Ectodermal cell (in vitro differentiated cells): Measurements from ENCODE around the gene ABCB4.

ENCODE experiments used
- H3K27ac ChIP-seq: 2 replicates; pipeline ENCODE4 v1.7.0; 2013; ENCODE audit warnings: mild to moderate bottlenecking, low read depth, low read length; ENCODE audit not compliant: insufficient read depth, poor library complexity, severe bottlenecking
- H3K27me3 ChIP-seq: 2 replicates; pipeline ENCODE4 v1.7.0; 2013; ENCODE audit warnings: mild to moderate bottlenecking, low read length; ENCODE audit not compliant: insufficient read depth, control insufficient read depth, poor library complexity, severe bottlenecking
- H3K36me3 ChIP-seq: one replicate; pipeline ENCODE4 v1.7.0; 2013; ENCODE audit warnings: low read length; ENCODE audit not compliant: control insufficient read depth, insufficient read depth
- H3K4me1 ChIP-seq: one replicate; pipeline ENCODE4 v1.7.0; 2013; ENCODE audit warnings: low read length; ENCODE audit not compliant: control insufficient read depth, insufficient read depth
- H3K4me3 ChIP-seq: 2 replicates; pipeline ENCODE4 v1.7.0; 2013; ENCODE audit warnings: low read depth, low read length, control low read depth; ENCODE audit not compliant: insufficient read depth
- H3K9me3 ChIP-seq: 2 replicates; pipeline ENCODE4 v1.7.0; 2013; ENCODE audit warnings: mild to moderate bottlenecking, low read length, moderate library complexity; ENCODE audit not compliant: control insufficient read depth
- whole genome bisulfite sequencing, 2 experiments: methylation state at CpG; one replicate each; pipeline ENCODE4 v1.1.7; 2013; ENCODE audit warnings: missing lambda C conversion rate in 2 of 2; 5-methylcytosine and 5-hydroxymethylcytosine counted together

The ABCB4 gene

GRCh38 chr7:87411186-87411585 lies 64.3 kb downstream of the ABCB4 start:
- WGBS, 2 experiments = 95 to 100% methylated on average over 1 of the region's 1 CpG
- Histone ChIP-seq H3K4me3 (no peak overlapping the region), H3K27me3 (no peaks in the 10 kb centered on the region), H3K27ac (no peak overlapping the region), H3K4me1 (no peaks in the 10 kb centered on the region), H3K9me3 (no peaks in the 10 kb centered on the region), H3K36me3 (no peaks in the 10 kb centered on the region)

GRCh38 chr7:87404674-87405073 lies 70.8 kb downstream of the ABCB4 start:
- Histone ChIP-seq H3K9me3 (no peaks in the 10 kb centered on the region), H3K36me3 (no peaks in the 10 kb centered on the region), H3K27me3 (no peaks in the 10 kb centered on the region), H3K27ac (no peak overlapping the region), H3K4me1 (no peaks in the 10 kb centered on the region), H3K4me3 (no peak overlapping the region)

- no peaks in the 10 kb centered on the region for H3K9me3 ChIP-seq
- H3K27me3 ChIP-seq = no peaks in the 10 kb centered on the region
- no peak overlapping the region for H3K4me3 ChIP-seq
- H3K36me3 ChIP-seq = peaks cover 14% of the 10 kb centered on the region
- WGBS, 2 experiments = 96 to 100% methylated on average over 2 of the region's 2 CpGs
- no peak overlapping the region for H3K27ac ChIP-seq
- H3K4me1 ChIP-seq = no peaks in the 10 kb centered on the region
Measured at GRCh38 chr7:87398446-87398845, 77.0 kb downstream of the ABCB4 start.

GRCh38 chr7:87395442-87396020 lies 79.9 kb downstream of the ABCB4 start:
- Histone ChIP-seq H3K4me3 (no peak overlapping the region), H3K36me3 (peaks cover 18% of the 10 kb centered on the region), H3K9me3 (no peaks in the 10 kb centered on the region), H3K27me3 (no peaks in the 10 kb centered on the region), H3K4me1 (no peaks in the 10 kb centered on the region), H3K27ac (no peak overlapping the region)
- 94 to 96% methylated on average over 1 of the region's 1 CpG for WGBS, 2 experiments

GRCh38 chr7:87391020-87391701 lies 84.3 kb downstream of the ABCB4 start:
- 92 to 94% methylated on average over 8 of the region's 8 CpGs for WGBS, 2 experiments
- Histone ChIP-seq H3K4me3 (no peak overlapping the region), H3K27me3 (no peaks in the 10 kb centered on the region), H3K36me3 (peaks cover 18% of the 10 kb centered on the region), H3K9me3 (no peaks in the 10 kb centered on the region), H3K27ac (no peak overlapping the region), H3K4me1 (no peaks in the 10 kb centered on the region)

- Histone ChIP-seq H3K36me3 (peaks cover 6% of the 10 kb centered on the region), H3K27ac (no peak overlapping the region), H3K4me1 (no peaks in the 10 kb centered on the region), H3K9me3 (no peaks in the 10 kb centered on the region), H3K4me3 (no peak overlapping the region), H3K27me3 (no peaks in the 10 kb centered on the region)
- 90 to 100% methylated on average over 4 to 5 of the region's 5 CpGs for WGBS, 2 experiments
Measured at GRCh38 chr7:87380905-87381304, 94.6 kb downstream of the ABCB4 start.

- no peaks in the 10 kb centered on the region for H3K36me3 ChIP-seq
- H3K27ac ChIP-seq = no peak overlapping the region
- 94 to 100% methylated on average over 3 to 5 of the region's 5 CpGs for WGBS, 2 experiments
- H3K9me3 ChIP-seq = no peaks in the 10 kb centered on the region
- H3K27me3 ChIP-seq = no peaks in the 10 kb centered on the region
- no peaks in the 10 kb centered on the region for H3K4me1 ChIP-seq
- H3K4me3 ChIP-seq = no peak overlapping the region
Measured at GRCh38 chr7:87375662-87376435, 99.6 kb downstream of the ABCB4 start.

- no peak overlapping the region for H3K27ac ChIP-seq
- peaks cover 3% of the 10 kb centered on the region for H3K36me3 ChIP-seq
- H3K9me3 ChIP-seq = no peaks in the 10 kb centered on the region
- no peaks in the 10 kb centered on the region for H3K4me1 ChIP-seq
- H3K4me3 ChIP-seq = no peak overlapping the region
- H3K27me3 ChIP-seq = no peaks in the 10 kb centered on the region
- 91 to 100% methylated on average over 1 of the region's 1 CpG for WGBS, 2 experiments
Measured at GRCh38 chr7:87370660-87371180, 104.8 kb downstream of the ABCB4 start.

- H3K4me3 ChIP-seq = no peak overlapping the region
Measured at GRCh38 chr7:87369216-87369615, 106.3 kb downstream of the ABCB4 start.

GRCh38 chr7:87364246-87364645 lies 111.2 kb downstream of the ABCB4 start:
- H3K4me3 ChIP-seq = no peak overlapping the region
- H3K9me3 ChIP-seq = no peaks in the 10 kb centered on the region
- H3K36me3 ChIP-seq = no peaks in the 10 kb centered on the region
- no peak overlapping the region for H3K27ac ChIP-seq
- peaks cover 5% of the 10 kb centered on the region for H3K4me1 ChIP-seq
- H3K27me3 ChIP-seq = no peaks in the 10 kb centered on the region

More at GRCh38 chr7:87369216-87369615, 106.3 kb downstream of the ABCB4 start:
- H3K4me1 ChIP-seq = peaks cover 5% of the 10 kb centered on the region
- no peaks in the 10 kb centered on the region for H3K27me3 ChIP-seq
- peaks cover 3% of the 10 kb centered on the region for H3K36me3 ChIP-seq
- 93 to 97% methylated on average over 4 of the region's 4 CpGs for WGBS, 2 experiments
- no peaks in the 10 kb centered on the region for H3K9me3 ChIP-seq
- no peak overlapping the region for H3K27ac ChIP-seq
